GM21529 (cell line): Measurements from ENCODE around the gene FBN2.
A peak's percentile ranks its signal among the peaks of the same experiment; 100 is the strongest.
"Not testable (repeated sequence)": the region's sequence is repeated elsewhere in the genome, so short reads cannot be mapped to it uniquely, and the experiment has no call there.

Experiments
- ATAC-seq: cut with Tn5 transposase; IDR thresholded peaks from one replicate; pipeline ENCODE4 v1.9.1; 2021; ENCODE audit not compliant: unreplicated experiment

The FBN2 gene

DNA sequence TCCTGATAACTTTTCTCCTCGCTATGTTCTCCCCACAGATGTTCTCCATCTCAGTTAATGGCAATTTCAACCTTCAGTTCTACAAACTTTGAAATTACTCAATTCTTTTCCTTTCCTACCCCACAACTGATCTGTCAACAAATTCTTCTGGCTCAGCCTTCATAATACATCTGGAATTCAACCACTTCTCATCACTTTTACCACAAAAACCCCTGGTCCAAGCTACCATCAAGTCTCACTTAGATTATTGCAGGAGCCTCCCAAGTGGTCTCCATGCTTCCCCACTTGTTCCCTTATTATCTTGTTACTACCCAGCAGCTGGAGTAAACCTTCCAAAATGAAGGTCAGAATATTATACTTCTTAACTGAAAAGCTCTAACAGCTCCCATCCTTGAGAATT lies 110.1 kb downstream of the FBN2 start:
- no peak for ATAC-seq

DNA sequence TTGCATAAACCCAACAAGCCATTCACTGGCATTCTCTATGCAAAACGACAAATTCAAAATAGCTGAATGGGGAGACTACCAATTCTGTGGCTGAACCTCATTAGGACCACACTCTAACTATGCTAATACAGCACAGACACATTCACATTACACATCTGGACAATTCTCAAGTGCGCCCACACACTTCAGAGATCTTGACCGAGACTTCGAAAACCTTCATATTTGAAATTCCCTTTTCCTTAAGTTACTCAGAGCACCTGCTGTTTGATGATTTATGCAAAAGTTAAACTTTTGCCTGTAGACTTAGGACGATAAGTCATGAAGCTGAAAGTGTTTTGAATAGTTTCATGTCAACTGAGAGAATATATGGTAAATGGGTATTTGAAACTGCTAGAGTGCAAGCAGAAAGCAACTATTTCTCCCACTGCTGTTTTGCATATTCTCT lies 111.9 kb downstream of the FBN2 start:
- ATAC-seq: peak; percentile 83

DNA sequence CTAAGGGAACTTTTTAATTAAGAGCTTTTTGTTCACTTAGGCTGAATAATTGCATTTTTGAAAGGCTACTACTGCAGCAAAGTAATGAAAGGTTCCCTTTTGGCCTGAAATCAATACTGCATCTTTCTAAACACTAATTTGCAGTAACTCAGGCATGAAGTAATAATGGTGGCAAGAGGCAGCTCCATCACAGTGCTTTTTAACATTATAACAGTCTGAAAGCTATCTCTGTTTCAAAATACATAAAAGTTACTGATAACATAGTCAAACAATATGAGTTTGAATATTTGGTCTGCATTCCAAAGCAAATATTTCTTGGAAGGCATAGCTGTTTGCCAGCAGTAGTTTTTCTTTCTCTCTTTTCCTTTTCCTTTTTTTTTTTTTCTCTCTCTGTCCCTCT lies 113.4 kb downstream of the FBN2 start:
- ATAC-seq: no peak

DNA sequence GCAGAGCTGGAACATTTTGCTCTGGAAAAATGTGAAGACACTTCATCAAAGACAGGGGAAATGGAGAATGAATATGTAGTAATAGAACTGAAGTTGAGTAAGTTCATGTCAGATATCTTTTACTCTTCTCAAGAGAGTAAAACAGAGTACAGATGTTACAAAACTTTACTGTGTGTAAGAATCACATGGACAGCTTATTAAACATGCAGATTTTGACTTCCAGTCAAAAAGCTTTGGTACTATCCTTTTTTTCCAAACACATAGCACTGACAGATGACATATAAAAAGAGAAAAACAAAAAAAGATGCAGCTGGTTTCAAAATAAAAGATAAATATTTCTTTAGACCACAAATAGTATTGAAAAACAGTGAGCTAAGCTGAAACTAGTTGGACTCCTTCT lies 115.4 kb downstream of the FBN2 start:
- ATAC-seq: no peak

DNA sequence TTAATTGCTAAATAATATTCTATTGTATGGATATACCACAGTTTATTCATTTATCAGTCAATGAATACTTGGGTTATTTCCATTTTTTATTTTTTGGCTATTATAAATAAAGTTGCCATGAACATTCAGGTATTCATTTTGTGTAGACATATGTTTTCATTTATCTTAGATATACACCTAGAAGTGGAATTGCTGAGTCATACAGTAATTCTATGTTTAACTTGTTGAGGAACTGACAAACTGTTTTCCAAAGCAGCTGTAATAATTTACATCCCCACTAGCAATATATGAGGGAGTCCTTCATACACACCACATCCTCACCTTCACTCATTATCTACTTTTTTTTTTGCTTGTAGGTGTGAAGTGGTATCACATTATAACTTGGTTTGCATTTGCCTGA lies 123.6 kb downstream of the FBN2 start:
- ATAC-seq: no peak

DNA sequence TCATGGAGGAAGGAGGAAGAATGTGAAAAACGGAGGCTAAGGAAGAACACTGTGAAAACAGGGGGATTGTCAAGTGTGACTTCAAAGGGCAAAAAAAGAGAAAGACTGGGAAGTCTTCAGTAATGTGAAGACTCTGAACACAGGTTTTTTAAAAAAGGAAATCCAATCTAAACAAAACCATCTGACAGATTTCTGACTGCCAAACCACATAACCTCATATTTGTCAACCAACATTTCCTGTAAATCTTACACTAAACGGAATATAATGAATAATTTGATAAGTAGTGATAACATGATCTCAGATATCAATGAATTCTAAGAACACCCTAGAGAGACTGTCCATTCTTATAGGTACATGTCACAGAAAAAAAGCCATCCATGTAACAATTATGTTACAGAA lies 124.7 kb downstream of the FBN2 start:
- ATAC-seq: no peak

DNA sequence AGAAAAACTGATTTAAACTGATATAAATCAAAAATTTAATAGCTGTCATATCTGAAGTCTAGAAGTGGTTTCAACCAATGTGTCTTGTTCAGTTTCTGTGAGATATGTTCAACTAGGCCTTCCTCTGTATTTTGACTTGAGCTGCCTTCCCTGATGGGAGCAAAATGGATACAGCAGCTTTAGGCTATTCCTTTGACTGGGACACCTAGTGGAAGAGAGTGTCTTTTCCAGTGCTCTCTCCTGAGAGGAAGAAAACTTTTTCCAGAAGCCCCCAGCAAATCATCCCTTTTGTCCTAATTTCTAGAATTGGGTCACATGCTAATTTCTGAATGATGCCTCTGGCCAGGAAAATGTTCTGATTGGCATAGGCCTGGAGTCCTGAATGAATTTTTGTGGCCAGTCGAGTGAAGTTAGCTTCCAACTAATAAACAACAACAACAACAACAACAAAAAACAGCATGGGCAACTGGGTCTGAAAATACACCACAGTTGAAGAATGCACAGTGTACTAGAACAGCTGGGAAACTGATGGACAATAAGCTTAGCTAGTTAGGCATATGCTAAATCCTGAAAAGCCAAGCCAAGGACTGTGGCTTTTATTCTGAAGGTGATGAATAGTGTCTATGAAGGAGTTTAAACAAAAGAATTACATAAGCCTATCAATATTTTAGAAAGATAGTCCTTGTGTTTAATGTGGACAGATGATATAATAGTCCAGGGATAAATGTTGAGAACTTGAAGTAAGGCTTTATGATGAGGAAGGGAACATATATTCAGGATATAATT lies 125.7 kb downstream of the FBN2 start:
- no peak for ATAC-seq

DNA sequence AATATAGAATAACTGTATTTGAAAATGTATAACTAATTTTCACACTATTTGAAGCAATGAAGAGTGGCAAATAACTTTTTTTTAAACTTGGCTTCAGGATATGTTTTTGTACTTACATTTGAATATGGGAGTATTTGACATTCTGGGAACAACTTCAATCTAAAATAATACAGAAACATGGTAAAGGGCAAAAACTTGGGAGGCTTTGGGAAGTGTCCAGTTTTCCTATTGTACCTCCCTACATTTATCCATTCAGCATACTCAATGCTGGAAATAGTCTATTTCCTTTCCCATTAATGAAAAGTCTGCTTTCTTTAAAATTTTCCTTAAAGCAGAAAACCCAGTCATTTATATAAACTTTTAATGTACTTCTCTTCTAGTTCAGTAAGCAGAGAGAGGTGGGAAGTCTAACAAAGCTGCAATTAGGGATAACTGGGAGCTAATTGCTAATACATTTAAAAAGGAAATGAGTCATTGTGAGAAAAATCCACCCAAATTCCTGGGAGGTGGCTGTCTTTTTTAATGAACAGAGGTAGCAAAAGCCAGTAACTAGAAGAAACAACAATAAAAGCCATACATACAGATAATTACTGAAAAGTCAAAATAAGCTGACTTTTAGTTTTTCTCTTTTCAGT lies 128.8 kb downstream of the FBN2 start:
- ATAC-seq: no peak

DNA sequence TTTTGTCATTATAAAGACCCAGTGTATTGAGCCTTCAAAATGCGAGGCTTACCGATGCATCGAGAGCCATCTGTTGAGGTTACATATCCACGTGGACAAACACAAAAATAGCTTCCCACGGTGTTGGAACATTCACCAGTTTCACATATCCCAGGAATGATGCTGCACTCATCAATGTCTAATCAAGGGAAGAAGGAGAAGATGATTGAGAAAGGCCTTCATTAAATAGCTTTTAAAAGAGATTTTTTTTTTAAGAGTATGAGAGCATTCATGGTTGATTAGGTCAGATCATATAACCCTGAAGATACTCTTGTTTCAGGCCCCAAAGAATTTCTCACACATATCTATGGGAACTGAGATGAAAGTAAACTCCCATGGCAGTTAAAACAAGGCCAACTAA lies 129.4 kb downstream of the FBN2 start:
- no peak for ATAC-seq

DNA sequence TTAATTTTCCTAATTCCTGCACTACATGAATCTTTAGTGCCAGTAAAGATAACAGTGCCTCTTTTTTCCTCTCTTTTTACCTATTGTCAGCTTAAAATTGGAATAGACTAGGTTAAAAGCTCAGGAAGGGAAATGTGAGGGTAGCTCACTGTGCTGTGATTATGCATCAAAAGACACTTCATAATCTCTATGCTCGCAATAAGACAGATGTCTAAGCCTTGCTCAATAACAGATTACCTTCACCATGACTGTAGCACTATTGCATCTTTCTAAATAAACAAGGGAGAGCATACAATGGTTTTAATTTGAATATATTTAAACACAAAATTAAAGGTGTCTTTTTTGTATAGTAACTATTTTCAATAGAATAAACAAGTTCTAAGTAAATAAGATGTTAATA lies 130.1 kb downstream of the FBN2 start:
- ATAC-seq: no peak

DNA sequence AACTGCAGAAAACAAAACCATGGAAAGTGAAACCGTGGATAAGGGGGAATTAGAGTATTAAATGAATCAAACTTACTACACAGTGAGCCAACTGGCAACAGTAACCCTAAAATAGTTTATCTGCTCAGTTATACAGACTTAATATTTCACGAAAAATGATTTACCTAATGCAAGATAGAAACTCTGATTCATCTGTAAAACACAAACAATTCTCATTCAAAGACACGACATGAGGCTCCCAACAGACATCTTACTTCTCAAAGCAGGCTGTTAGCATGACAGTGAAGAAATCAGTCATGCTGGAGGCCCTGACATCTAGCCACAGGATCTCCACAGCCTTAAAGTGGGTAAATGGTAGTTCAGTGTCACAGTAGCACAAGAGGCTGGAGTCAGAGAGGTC lies 131.2 kb downstream of the FBN2 start:
- no peak for ATAC-seq

DNA sequence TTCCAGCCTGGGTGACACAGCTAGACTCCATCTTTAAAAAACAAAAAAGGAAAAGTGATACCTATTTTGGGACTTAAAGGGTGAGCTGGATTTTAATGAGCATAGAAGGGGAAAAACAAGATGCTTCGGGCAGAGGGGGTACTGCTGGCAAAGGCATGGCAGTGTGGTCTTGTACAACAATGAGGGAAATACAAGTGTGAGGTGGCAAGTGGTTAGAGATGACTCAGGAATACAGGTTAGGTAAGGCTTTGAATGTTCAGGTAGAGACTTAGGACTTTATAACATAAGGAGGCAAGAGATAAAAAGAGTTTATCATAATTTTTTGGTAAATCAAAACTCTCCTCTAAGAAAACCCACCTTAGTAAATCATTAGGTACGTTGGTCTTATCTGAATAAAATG lies 132.9 kb downstream of the FBN2 start:
- ATAC-seq: no peak

DNA sequence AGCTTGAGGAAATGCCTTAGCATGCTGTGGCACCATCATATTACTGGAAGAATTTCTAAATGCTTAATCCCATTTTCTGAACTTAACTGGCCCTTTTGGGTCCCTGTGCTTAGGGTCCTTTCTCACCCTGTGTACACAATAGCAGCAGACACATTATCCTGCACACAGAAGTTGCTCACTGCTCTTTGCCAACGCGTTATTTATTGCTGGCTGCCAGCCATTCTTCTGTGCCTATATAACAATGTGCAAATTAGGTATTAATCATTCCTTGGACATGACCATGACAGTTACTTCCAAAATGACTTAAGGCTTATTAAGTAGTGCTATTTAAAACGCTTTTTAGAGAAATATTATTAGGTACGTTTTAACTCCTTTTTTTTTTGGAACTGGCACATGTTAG lies 134.7 kb downstream of the FBN2 start:
- no peak for ATAC-seq

DNA sequence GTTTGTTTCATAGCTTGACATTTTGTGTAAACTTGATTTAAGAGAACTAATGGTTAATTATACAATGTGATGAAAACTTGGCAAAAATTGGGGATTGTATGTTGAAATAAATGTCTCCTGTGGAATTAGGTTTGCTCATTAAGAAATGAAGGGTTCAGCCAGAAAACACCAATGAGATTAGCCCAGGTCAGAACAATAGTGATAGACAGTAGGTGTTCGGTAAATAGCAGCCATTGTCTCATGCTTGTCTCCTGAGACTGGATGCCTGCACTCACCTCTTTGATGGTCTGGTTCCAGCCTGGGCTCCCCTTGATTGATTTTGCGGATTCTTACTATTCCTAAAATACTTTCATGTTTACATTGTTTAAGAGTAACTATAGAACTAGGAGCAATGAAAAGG lies 135.5 kb downstream of the FBN2 start:
- no peak for ATAC-seq

DNA sequence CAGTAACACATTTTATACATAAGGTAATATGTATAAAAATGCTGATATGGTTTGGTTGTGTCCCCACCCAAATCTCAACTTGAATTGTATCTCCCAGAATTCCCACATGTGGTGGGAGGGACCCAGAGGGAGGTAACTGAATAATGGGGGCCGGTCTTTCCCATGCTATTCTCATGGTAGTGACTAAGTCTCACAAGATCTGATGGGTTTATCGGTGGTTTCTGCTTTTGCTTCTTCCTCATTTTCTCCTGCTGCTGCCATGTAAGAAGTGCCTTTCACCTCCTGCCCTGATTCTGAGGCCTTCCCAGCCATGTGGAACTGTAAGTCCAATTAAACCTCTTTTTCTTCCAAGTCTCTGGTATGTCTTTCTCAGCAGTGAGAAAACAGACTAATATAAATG lies 137.3 kb downstream of the FBN2 start:
- not testable (repeated sequence) for ATAC-seq

DNA sequence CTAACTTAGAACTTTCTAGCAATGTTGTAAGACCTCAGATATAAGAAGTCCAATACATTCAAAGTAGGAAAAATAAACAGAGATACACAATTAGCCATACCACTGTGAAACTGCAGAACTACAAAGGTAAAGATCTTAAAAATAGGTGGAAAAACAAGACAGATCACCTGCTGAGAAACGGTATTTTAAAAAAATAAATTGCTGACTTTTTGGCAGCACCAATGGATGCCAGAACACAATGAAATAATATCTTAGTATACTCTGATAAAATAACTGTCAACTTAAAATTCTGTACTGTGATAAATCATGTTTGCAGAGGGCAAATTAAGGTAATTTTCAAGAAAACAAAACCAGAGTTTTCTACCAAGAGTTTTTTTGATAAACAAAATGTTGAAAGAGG lies 138.9 kb downstream of the FBN2 start:
- ATAC-seq: no peak

DNA sequence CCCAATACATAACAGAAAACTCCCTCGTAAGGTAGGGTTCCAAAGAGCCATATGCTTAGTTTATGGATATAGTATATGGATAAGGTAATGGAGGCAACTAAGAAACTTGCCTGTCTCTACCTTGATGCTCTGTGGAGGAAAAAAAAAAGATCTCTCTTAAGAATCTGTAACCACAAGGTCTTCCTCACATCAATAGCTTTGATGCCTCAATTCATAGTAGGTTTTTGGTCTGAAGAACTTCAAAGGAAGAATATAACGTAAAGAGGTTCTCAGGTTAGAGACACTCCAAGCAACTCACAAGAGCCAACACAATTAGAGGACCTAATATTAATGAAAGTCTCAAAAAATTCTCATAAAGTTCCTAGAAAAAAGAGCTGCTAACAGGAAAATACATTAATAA lies 140.2 kb downstream of the FBN2 start:
- no peak for ATAC-seq

DNA sequence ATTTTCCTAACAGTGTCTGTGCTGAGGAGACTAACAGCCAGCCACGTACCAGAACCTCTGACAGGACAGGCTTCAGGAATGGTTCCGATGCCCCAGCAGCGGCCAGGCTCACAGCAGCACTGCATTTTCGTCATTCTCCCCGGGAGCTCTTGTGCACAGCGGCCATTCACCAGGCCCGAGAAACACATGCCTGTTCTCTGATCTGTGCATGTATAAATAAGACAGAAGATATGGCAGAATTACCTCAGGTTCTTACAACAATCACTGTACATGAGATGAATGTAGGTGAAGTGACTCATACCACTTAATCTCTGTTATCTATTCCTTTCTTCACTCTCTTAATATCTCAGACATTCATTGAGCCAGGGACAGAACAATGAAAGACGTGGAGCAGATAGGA lies 143.0 kb downstream of the FBN2 start:
- no peak for ATAC-seq

DNA sequence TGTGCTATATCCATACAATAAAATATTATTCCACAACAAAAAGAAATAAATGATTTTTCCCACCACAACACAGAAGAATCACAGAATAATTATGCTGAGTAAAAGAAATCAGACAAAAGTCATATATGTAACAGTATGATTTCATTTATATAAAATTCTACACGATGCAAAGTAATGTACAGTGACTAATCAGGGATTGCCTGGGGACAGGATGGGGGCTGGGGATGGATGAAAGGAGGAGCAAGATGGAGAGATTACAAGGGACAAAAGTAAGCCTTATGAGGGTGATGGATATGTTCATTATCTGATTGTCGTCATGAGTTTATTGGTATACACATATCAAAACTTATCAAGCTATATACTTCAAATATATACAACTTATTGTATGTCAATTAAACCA lies 154.0 kb downstream of the FBN2 start:
- no peak for ATAC-seq

DNA sequence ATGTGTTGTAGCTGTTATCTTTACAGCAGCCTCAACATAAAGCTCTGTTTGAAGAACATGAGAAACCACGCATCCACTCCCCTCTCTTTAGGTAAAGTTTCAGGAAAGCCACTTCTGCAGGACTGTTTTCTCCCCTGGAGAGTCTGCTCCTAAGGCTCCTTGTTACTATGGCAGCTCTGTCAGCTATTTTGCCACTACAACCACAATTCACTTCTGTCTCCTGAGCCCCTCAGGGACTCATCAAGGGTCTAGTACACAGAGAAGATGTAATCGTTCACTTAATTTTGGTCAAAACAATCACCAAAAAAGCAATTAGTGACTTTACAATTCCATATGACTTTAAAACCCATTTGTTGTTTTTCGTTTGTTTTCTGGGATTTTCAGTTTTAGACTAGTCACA lies 157.7 kb downstream of the FBN2 start:
- no peak for ATAC-seq

DNA sequence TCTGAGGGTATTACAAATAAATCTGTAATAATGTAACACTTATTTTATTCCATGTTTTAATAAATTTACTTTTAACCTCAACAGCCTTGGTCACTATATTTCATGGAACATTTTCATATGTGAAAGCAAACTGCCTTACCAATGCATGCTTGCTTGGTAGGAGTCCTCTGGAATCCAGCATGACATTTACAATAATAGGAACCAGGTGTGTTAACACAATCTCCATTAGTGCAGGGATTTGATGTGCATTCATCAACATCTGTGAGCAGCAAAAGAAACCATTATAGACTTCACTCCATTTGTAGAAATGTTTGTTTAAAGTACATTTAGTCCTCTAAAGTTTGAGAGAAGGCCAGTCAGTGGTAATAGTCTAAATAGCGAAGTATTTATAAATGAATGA lies 159.4 kb downstream of the FBN2 start:
- ATAC-seq: no peak

DNA sequence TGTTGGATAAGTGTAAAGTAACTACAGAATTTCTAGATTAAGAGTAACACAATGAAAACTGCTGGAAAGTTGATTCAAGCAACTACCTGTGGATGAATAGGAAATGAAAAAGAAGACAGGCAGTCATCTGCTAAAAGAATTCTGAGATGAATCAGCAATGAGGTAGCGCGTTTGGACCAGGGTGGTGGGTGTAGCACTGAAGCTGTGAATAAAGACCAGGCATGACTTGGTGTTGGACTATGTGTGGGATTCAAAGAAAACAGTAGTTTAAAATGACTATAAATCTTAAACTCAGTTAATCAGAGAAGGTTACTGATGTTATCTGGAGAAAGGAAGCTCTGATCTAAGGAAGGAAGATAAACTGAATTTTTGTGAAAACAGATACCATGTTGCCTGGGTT lies 159.8 kb downstream of the FBN2 start:
- no peak for ATAC-seq

DNA sequence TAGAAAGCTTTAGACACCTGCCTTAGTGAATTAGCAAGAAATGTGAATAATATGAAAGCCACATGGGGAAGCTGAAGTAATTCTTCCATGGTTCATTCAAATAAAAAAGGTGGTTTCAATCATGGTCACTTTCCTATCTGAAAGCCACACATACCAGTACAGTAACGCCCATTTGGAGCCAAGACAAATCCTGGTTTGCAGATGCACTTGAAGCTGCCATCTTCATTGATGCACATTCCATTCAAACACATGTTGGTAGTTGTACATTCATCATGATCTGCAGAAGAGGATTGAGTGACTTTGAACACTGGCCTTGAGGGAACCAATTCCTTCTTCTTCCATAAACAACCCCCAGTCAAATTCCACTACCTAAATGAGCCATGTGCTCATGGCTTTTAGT lies 161.5 kb downstream of the FBN2 start:
- no peak for ATAC-seq
